Measurements from ENCODE around the gene TRMT1.
"Not testable (repeated sequence)": the region's sequence is repeated elsewhere in the genome, so short reads cannot be mapped to it uniquely, and the experiment has no call there.

Gene TRMT1

GRCh38 chr19:13150187-13150930 lies 33.8 kb upstream of the TRMT1 start, which contains the start of the genes IER2 and STX10:
TSS of gene IER2 (plus strand) at chr19:13150411. CDS start at chr19:13153187, 2,776 bp downstream.
TSS of gene STX10 (minus strand) at chr19:13150375. CDS start at chr19:13150173, 202 bp downstream.
- DNase-seq = peak; percentile 94

- DNase-seq = no peak
These were observed 33.2 kb upstream of the TRMT1 start for GRCh38 chr19:13149628-13150186.

GRCh38 chr19:13149173-13149627 lies 32.7 kb upstream of the TRMT1 start:
- DNase-seq = not testable (repeated sequence)

GRCh38 chr19:13146763-13147563 lies 30.4 kb upstream of the TRMT1 start:
- peak; percentile 57 for DNase-seq

- no peak for DNase-seq
These were observed 23.2 kb upstream of the TRMT1 start for GRCh38 chr19:13139633-13140311.

- DNase-seq = no peak
These were observed 22.3 kb upstream of the TRMT1 start for GRCh38 chr19:13138916-13139198.

- no peak for DNase-seq
These were observed 21.8 kb upstream of the TRMT1 start for GRCh38 chr19:13138171-13138915.

GRCh38 chr19:13137290-13137794 lies 20.8 kb upstream of the TRMT1 start:
- DNase-seq = no peak

GRCh38 chr19:13135068-13136062 lies 18.8 kb upstream of the TRMT1 start:
- DNase-seq = no peak

- no peak for DNase-seq
These were observed 18.1 kb upstream of the TRMT1 start for GRCh38 chr19:13134626-13135025.

- no peak for DNase-seq
These were observed 16.8 kb upstream of the TRMT1 start for GRCh38 chr19:13133241-13133870.

GRCh38 chr19:13132471-13133180 lies 16.1 kb upstream of the TRMT1 start:
- DNase-seq = peak; percentile 58

GRCh38 chr19:13130886-13131490 lies 14.4 kb upstream of the TRMT1 start:
- DNase-seq = no peak

GRCh38 chr19:13129384-13129783 lies 12.8 kb upstream of the TRMT1 start:
- no peak for DNase-seq

- no peak for DNase-seq
These were observed 12.0 kb upstream of the TRMT1 start for GRCh38 chr19:13128583-13128982.

GRCh38 chr19:13127811-13128575 lies 11.5 kb upstream of the TRMT1 start:
- DNase-seq = no peak

- peak; percentile 27 for DNase-seq
These were observed 10.5 kb upstream of the TRMT1 start for GRCh38 chr19:13127051-13127450.
